ENCODE results near the gene TPPP2. TPM values are rescaled to one million over a fixed set of nuclear protein-coding genes. Genes with fewer than 3 reads are reported as not detected.

Gene TPPP2
- polyA plus RNA-seq, 3 donors = 3.1 to 4.2 (median 4.0) TPM

- DNase-seq = no peak
Measured at GRCh38 chr14:21016413-21017190, 13.4 kb upstream of the TPPP2 start.

- DNase-seq = no peak
Measured at GRCh38 chr14:21017528-21018245, 12.3 kb upstream of the TPPP2 start.

- no peak for DNase-seq
Measured at GRCh38 chr14:21018286-21018685, 11.7 kb upstream of the TPPP2 start.

- DNase-seq = no peak
Measured at GRCh38 chr14:21018781-21019180, 11.2 kb upstream of the TPPP2 start.

GRCh38 chr14:21019366-21019765 lies 10.7 kb upstream of the TPPP2 start:
- DNase-seq = no peak

- no peak for DNase-seq
Measured at GRCh38 chr14:21020977-21021545, 9.0 kb upstream of the TPPP2 start.

GRCh38 chr14:21022686-21023085 lies 7.3 kb upstream of the TPPP2 start:
- no peak for DNase-seq

- DNase-seq = no peak
Measured at GRCh38 chr14:21023174-21023573, 6.8 kb upstream of the TPPP2 start.

GRCh38 chr14:21023817-21024584 lies 6.0 kb upstream of the TPPP2 start:
- no peak for DNase-seq

GRCh38 chr14:21024585-21025370 lies 5.2 kb upstream of the TPPP2 start, which contains the start of gene NDRG2:
NDRG2 (minus strand) TSS chr14:21025061; CDS start chr14:21023315, 1,746 bp downstream.
- peak; percentile 81 for DNase-seq

- peak; percentile 46 for DNase-seq
Measured at GRCh38 chr14:21025371-21026273, 4.4 kb upstream of the TPPP2 start.

- DNase-seq = no peak
Measured at GRCh38 chr14:21026274-21026987, 3.6 kb upstream of the TPPP2 start.

GRCh38 chr14:21026988-21027315 lies 3.1 kb upstream of the TPPP2 start:
- DNase-seq = no peak

- DNase-seq = no peak
Measured at GRCh38 chr14:21030531-21030930, 514 bp downstream of the TPPP2 start.

GRCh38 chr14:21032326-21033132 lies 2.5 kb downstream of the TPPP2 start:
- DNase-seq = no peak

GRCh38 chr14:21033133-21033698 lies 3.2 kb downstream of the TPPP2 start:
- DNase-seq = no peak

- no peak for DNase-seq
Measured at GRCh38 chr14:21034707-21035106, 4.7 kb downstream of the TPPP2 start, which contains the start of gene RNASE13. RNASE13 (minus strand) TSS chr14:21034807; CDS start chr14:21034288, 519 bp downstream.

GRCh38 chr14:21036751-21037150 lies 6.7 kb downstream of the TPPP2 start:
- no peak for DNase-seq
